ENCODE results near the gene TGM5.
"Not testable (repeated sequence)": the region's sequence is repeated elsewhere in the genome, so short reads cannot be mapped to it uniquely, and the experiment has no call there.

TGM5 gene

GRCh38 chr15:43214592-43215295 is 52.0 kb downstream of the TGM5 start:
- no peak for DNase-seq (ENCODE audit: low read depth)

- DNase-seq (ENCODE audit: low read depth) = no peak
Measured at GRCh38 chr15:43214169-43214568, 52.6 kb downstream of the TGM5 start.

DNA sequence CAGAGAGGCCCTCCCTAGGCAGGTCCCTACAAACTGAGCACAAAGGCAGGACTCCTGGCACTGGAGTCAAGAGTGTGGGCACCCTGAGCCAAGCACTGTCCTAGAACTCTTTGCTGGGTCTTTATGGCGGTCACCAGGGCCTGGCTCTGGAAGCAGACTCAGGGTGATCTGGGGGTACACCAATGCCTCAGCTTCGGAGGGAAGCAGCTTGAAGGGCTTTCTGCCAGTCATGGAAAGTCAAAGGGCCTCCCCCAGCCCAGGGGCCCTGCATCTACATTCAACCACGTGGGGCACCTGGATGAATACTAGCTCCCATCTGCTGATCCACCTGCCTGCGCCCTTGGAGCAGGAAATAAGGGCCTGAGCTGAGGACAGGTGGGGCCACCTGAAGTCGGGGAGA is 53.3 kb downstream of the TGM5 start:
- DNase-seq (ENCODE audit: low read depth) = no peak

DNA sequence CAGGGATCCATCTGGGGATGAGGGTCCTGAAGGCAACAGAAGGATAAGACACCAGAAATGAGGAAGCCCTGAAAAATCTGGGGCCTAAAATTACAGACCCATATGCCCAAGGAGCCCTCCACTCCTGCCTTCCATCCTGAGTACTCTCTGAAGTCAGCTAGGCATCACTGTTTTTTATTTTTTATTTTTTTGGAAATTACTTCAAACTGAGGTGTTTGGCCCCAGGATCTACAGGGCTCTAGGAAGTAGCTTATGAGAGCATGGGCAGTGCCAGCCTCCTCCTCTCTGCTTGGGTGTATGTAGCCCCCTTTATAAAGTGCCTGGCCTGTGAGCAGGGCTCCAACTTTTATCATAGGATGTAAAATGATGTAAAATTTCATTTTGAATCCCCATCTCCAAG is 53.8 kb downstream of the TGM5 start:
- DNase-seq (ENCODE audit: low read depth) = no peak

DNA sequence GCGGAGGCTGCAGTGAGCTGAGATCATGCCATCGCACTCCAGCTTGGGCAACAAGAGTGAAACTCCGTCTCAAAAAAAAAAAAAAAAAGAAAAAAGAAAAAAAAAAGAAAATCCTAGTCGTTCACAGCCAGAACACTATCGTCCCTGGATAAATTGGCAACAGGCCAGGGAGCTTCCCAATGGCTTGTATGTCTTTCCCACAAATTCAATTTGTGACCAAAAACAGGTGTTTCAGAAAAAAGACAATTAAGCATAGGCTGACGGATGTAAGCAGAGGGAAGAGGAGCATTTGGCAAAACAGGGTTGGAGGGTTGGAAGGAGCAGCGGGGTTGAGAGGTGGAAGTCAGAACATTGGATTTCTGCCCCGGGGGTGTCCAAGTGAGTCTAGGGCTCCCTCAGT is 54.4 kb downstream of the TGM5 start:
- DNase-seq (ENCODE audit: low read depth) = no peak

DNA sequence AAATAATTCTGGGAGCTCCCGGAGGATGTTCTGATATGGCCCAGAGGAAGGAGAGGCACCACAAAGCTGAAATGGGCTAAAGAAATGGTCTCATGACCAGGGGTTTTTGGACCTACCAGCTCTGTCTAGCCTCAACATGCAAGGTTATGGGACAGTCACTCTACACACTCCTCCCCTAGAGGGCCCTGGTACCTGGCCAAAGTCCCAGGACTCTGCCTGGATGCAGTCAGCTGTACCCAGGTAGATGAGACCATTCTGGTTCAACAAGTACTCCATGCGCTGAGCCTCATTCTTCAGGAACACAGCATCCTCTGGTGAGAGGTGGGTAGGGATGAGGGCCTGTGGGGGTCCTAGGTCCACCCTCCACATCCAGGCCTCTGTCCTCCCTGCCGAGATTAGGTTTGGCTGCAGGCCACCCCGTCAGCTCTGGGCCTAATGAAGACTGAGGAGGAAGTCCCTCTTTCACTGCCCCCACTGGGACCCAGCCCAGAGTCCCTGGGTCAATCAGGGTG is 55.4 kb downstream of the TGM5 start:
- no peak for DNase-seq (ENCODE audit: low read depth)

DNA sequence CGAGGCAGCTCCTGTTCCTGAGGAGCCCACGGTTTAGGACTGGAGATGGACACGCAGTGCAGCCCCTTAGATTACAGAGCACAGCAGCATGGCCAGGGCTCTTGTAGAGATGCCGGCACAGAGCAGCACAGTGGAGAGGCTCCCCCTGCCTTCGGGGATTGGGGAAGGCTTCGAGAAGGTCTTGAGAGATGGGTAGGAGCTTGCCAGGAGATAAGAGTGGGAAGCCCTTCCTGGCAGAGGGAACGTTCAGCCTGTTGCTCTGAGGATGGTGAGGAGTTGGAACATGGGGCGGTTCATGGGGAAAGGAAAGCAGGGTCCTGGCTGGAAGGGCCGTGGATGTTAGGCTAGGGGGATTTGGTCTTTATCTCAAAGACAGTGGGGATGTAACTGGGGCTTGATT is 55.9 kb downstream of the TGM5 start:
- DNase-seq (ENCODE audit: low read depth) = no peak

DNA sequence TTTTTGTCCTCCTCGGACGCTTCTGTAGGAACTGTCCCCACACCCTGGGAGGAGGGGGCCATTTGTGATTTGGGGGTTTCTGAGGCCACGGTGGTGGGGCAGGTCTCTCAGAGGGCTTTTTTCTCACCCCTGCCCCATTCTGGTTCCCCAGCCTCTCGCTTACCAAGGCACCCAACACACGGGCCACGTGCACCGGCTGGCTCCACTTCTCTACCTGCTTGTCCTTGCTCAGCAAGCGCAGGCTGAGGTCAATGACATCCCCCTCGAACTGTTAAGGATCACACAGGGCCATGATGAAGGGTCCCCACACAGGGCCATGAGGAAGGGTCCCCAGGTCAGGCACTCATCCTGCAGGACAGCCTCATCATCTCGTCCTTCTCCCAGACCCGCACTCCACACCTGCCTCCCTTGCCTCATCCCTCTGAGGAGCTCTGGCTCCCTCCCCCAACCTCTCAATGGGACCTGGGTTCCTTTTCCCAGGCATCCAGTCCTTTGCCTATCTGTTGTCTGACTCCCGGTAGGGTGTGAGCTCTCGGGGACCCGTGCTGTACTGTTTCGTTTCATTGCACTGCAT is 56.5 kb downstream of the TGM5 start:
- DNase-seq (ENCODE audit: low read depth) = no peak

DNA sequence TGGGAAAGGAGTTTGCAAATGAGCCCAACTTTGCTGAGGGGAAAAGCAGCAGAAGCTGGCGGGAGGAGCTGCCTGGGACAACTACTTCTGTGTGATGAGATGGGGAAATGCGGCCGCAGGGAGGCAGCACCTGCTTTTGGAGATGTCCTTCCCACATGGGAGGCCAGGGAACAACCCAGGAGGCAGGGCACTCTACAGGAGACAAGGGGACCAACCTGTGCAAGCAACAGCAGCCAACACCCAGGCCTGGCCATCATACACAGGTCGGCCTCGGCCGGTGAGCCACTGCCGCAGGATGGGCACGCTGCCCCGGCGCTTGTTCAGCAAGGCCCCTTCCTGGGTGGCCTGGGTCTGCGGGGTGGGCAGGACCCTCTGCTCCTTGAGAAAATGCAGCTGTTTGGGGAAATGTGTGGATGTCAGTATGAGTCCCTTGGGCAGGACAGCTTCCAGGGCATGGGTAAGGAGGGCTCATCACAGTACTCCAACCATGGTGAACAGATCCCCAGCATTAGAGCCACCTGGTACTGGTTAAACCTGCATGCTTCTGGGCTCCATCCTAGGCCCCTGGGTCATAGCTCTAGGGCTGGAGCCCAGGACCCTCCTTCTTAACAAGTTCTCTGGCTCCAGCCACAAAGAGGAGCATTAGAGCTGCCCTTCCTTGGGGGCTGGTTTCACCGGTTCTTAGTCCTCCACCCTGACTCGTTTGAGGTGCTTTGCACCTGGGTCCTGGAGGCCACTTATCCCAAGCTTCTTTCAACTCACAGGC is 57.5 kb downstream of the TGM5 start:
- DNase-seq (ENCODE audit: low read depth) = no peak

DNA sequence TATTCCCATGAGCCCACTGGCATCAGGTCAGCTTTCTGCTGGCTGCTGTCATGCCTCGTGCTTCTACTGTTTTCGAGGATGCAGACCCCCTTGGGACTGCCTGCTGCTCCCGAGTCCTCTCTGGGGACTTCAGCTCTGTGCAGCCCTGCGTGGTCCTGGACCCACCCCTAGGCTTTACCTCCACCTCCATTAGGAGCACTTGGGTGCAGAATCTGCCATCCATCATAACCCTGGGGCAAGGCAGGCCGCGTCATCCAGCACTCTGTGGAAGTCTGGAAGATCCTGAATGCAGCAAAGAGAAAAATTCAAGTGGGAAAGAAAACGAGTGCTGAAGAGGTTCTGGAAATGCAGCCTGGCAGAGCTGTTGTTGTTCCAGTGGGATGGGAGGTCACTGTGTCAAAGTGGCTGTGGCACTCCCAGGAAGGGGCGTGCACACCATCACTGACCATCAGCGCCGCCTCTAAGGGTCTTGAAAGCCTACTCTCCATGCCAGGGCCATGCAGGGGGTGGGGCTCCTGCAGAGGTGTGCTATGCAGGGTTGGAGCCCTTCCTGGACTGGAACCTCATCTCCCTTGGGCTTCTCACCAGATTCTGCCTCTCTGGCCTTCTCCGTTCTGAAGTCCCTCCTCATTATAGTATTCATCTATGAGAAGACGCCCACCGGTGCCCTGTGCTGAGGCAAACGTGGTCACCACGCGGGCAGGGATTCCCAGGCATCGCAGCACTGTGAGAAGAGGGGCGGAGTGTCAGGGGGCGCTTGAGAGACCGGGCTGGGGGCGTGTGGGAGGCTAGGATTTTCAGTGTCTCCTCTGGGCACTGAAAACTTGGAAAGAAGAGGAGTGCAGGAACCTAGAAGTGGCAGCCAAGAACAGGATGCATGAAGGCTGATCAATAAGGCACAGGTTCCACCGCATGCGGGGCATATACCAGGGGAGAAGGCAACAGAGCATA is 58.4 kb downstream of the TGM5 start:
- DNase-seq (ENCODE audit: low read depth) = no peak

GRCh38 chr15:43207024-43207423 is 59.7 kb downstream of the TGM5 start:
- DNase-seq (ENCODE audit: low read depth) = no peak

- DNase-seq (ENCODE audit: low read depth) = no peak
Measured at GRCh38 chr15:43206054-43206453, 60.7 kb downstream of the TGM5 start.

DNA sequence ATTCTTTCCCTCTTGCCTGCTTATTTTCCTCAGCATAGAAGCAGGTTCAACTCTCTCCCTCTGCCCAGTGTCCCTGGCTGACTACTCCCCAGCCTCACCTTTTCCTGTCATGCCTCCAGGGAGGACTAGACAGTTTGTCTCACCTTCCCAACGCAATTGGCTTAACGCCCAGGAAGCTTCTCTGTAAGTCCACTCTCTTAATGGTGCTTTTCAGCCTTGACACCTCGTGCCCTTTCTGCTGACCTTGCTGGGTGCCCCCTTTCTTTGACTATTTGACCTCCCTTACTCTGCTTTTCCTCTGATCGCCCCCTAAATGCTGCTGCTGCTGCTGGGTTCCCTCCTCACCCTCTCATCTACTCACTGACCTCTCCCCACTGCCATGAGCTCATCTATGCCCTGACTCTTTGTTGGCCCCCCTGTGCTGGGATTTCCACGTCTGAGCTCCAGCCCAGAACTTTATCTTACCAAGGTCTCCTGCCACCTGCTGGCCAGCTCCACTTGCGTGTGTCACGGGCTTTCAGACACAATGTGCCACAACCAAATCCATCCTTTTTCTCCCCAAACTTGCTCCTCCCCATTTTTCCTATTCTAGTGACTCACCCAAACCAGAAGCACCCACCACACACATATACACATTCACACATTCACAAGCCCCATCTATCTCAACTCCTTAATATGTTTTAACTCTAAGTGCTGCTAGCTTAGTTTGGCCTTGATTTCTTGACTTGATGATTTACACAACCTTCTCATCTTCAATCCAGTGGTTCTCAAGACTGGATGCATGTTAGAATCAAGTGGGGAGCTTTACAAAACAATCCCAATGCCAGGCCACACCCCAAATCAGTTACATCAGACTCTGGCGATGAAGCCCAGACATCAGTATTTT is 62.5 kb downstream of the TGM5 start:
- DNase-seq (ENCODE audit: low read depth) = peak; percentile 40

- no peak for DNase-seq (ENCODE audit: low read depth)
Measured at GRCh38 chr15:43199945-43200488, 66.7 kb downstream of the TGM5 start.

GRCh38 chr15:43198992-43199391 is 67.7 kb downstream of the TGM5 start:
- DNase-seq (ENCODE audit: low read depth) = no peak

DNA sequence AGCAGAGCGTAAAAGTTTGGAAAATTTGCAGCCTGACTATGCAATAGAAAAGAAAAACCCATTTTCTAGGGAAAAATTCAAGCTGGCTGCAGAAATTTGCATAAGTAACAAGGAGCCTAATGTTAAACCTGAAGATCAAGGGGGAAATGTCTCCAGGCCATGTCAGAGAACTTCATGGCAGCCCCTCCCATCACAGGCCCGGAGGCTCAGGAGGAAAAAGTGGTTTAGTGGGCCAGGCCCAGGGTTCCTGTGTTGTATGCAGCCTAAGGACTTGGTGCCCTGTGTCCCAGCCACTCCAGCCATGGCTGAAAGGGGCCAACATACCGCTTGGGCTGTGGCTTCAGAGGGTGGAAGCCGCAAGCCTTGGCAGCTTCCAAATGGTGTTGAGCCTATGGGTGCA is 68.2 kb downstream of the TGM5 start:
- not testable (repeated sequence) for DNase-seq (ENCODE audit: low read depth)

DNA sequence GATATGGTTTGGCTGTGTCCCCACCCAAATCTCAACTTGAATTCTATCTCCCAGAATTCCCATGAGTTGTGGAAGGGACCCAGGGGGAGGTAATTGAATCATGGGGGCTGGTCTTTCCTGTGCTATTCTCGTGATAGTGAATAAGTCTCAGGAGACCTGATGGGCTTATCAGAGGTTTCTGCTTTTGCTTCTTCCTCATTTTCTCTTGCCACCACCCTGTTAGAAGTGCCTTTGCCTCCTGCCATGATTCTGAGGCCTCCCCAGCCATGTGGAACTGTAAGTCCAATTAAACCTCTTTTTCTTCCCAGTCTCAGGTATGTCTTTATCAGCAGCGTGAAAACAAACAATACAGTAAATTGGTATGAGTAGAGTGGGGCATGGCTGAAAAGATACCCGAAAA is 69.0 kb downstream of the TGM5 start:
- DNase-seq (ENCODE audit: low read depth) = not testable (repeated sequence)

DNA sequence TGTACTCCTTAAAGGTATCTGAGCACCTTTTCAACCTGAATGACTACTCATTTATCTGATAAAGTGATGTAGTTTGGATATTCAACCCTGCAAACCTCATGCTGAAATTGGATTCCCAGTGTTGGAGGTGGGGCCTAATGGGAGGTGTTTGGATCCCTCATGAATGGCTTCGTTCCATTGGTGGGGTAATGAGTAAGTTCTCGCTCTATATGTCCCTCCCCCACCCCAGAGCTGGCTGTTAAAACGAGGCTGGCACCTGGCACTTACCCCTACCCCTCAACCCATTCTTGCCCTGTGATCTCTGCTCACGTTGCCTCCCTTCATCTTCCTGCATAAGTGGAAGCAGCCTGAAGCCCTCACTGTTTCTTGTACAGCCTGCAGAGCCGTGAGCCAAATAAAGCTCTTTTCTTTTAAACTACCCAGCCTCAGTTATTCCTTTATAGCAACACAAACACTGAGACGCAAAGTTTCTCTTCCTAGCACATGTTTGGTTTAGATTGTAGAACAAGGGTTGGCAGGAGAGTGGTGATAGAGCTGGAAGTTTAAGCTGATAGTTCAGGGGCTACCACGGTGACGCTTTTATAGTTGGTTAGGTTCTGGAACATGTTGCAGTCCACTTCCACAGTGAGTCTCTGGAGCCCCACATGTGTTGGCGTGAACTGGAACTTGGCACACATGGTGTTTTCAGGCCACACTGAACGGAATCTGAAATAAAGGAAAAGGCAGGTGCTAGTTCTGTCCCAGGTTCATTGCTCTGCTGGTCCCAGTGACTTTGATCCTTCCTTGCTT is 69.8 kb downstream of the TGM5 start:
- DNase-seq (ENCODE audit: low read depth) = no peak

GRCh38 chr15:43194795-43195194 is 71.9 kb downstream of the TGM5 start:
- DNase-seq (ENCODE audit: low read depth) = no peak

GRCh38 chr15:43193710-43194109 is 73.0 kb downstream of the TGM5 start:
- no peak for DNase-seq (ENCODE audit: low read depth)
